GM12878 (cell line): Measurements from ENCODE around the gene XPO1. TPM values are rescaled to one million over a fixed set of nuclear protein-coding genes. Genes with fewer than 3 reads are reported as not detected.
"Not testable (repeated sequence)": the region's sequence is repeated elsewhere in the genome, so short reads cannot be mapped to it uniquely, and the experiment has no call there.

Source experiments
- ATAC-seq: fragments of 200-7000 bp; cut with Tn5 transposase; 3 replicates; pipeline ENCODE4 v1.9.1; 2020; ENCODE audit warnings: mild to moderate bottlenecking, moderate library complexity
- BruUV-seq: library from RNA; stranded (reverse); fragments of 400-500 nt; replicated peaks from 2 replicates; lab custom pipeline; 2021; lab: Mats Ljungman, UMichigan
- CTCF ChIA-PET: fragments of 300-600 bp; sonication (Branson Sonifier 250); formaldehyde crosslinking; extraction: SDS; loops from one replicate; lab custom pipeline; 2021; ENCODE audit warnings: inconsistent platforms; lab: Yijun Ruan, JAX
- POLR2A ChIA-PET: fragments of 350-600 bp; formaldehyde crosslinking; extraction: SDS; loops from one replicate; lab custom pipeline; 2021; ENCODE audit warnings: inconsistent platforms; lab: Charles Lee
- RAD21 ChIA-PET: fragments of 300-600 bp; sonication (Branson Sonifier 250); formaldehyde crosslinking; loops from one replicate; lab custom pipeline; 2023; ENCODE audit warnings: antibody characterized with exemption; ENCODE audit not compliant: unreplicated experiment; lab: Charles Lee
- SMC1A ChIA-PET: fragments of 300-600 bp; sonication (Branson Sonifier 250); formaldehyde crosslinking; loops from one replicate; lab custom pipeline; 2023; ENCODE audit not compliant: unreplicated experiment, uncharacterized antibody; lab: Charles Lee
- DNase-seq: peaks from one replicate; pipeline ENCODE4 v3.0.0-alpha.2; 2011; ENCODE audit warnings: low read depth, low spot score
- FAIRE-seq: peaks from 3 replicates; lab custom pipeline; 2011; peaks lifted over from hg19 to GRCh38; lab: Jason Lieb, UNC
- H2AFZ ChIP-seq: 2 replicates; pipeline ENCODE4 v1.6.0; 2011; ENCODE audit warnings: low read depth, low read length, control low read depth; ENCODE audit not compliant: control insufficient read depth
- H3K27ac ChIP-seq: 2 replicates; pipeline ENCODE4 v1.5.1; 2011; ENCODE audit warnings: control low read depth; ENCODE audit not compliant: control insufficient read depth, insufficient read depth
- H3K27me3 ChIP-seq, 2 experiments: replicated peaks in 1 of 2; 2 replicates each; pipeline versions ENCODE4 v1.6.0 to v1.6.1; 2011; ENCODE audit warnings: low read length in 1 of 2; ENCODE audit not compliant: control insufficient read depth in 2 of 2, insufficient read depth in 2 of 2
- H3K36me3 ChIP-seq, 2 experiments: 2 replicates each; pipeline ENCODE4 v1.5.1; 2011; ENCODE audit warnings: low read length in 1 of 2; ENCODE audit not compliant: control insufficient read depth in 2 of 2, insufficient read depth in 2 of 2
- H3K4me1 ChIP-seq: 2 replicates; pipeline ENCODE4 v1.6.1; 2011; ENCODE audit warnings: mild to moderate bottlenecking, low read length, moderate library complexity, mixed read lengths; ENCODE audit not compliant: control insufficient read depth, insufficient read depth
- H3K4me2 ChIP-seq: 2 replicates; pipeline ENCODE4 v1.6.0; 2011; ENCODE audit warnings: control low read depth; ENCODE audit not compliant: control insufficient read depth, insufficient read depth
- H3K4me3 ChIP-seq: fragments of 200-600 bp; sonication (generic); 2 replicates; pipeline ENCODE4 v1.5.1; 2016
- H3K79me2 ChIP-seq: 2 replicates; pipeline ENCODE4 v1.6.0; 2011; ENCODE audit warnings: low read length; ENCODE audit not compliant: control insufficient read depth, insufficient read depth
- H3K9ac ChIP-seq: 2 replicates; pipeline ENCODE4 v1.8.0; 2011; ENCODE audit warnings: low read length, control low read depth, mixed read lengths; ENCODE audit not compliant: control insufficient read depth, insufficient read depth
- H3K9me3 ChIP-seq: replicated peaks from 3 replicates; pipeline ENCODE4 v1.5.1; 2011; ENCODE audit warnings: mild to moderate bottlenecking, low read length; ENCODE audit not compliant: control insufficient read depth, insufficient read depth
- H4K20me1 ChIP-seq: 2 replicates; pipeline ENCODE4 v1.6.0; 2011; ENCODE audit not compliant: control insufficient read depth, insufficient read depth
- BCL11A ChIP-seq: IDR thresholded peaks from 2 replicates; pipeline ENCODE4 v1.6.1; 2011; ENCODE audit warnings: low read depth, low read length
- BCLAF1 ChIP-seq: fragments of 450-650 bp; IDR thresholded peaks from 2 replicates; pipeline ENCODE4 v1.6.1; 2017; ENCODE audit warnings: antibody characterized with exemption, mild to moderate bottlenecking, moderate library complexity
- RAD51 ChIP-seq: fragments of 450-650 bp; IDR thresholded peaks from 2 replicates; pipeline ENCODE4 v1.6.1; 2016; ENCODE audit warnings: moderate library complexity, mild to moderate bottlenecking, inconsistent platforms
- RCOR1 ChIP-seq: conservative IDR thresholded peaks from 2 replicates; pipeline ENCODE4 v1.6.1; 2012; ENCODE audit warnings: low read depth, low read length, improper control_type of control experiment
- TCF7 ChIP-seq: IDR thresholded peaks from 2 replicates; pipeline ENCODE4 v1.6.1; 2014; ENCODE audit warnings: antibody characterized with exemption, borderline replicate concordance
- WGBS: methylation state at CpG from one replicate; pipeline ENCODE4 v1.1.6; 2016; ENCODE audit warnings: low lambda C conversion rate; ENCODE audit not compliant: insufficient replicate concordance, insufficient coverage; ENCODE audit errors: missing lambda C conversion rate; 5-methylcytosine and 5-hydroxymethylcytosine counted together
- in situ Hi-C: fragments of 300-500 bp; cut with MboI; formaldehyde crosslinking; loops from 9 replicates; pipeline ENCODE4 v1.14.3; 2018; ENCODE audit warnings: mixed read lengths
- intact Hi-C: fragments of 100-400 bp; cut with micrococcal nuclease; formaldehyde crosslinking; loops from one replicate; pipeline ENCODE4 v1.14.2; 2022; ENCODE audit not compliant: unreplicated experiment
- polyA plus RNA-seq, 11 experiments: library from polyadenylated mRNA; depleted of rRNA in 4 of 11; unstranded in 6 of 11; stranded (reverse) in 5 of 11; fragments of >200 nt; fragmentation: Nextera tagmentation in 4 of 11; fragmentation: Illumina TruSeq in 1 of 11; extraction: Ambion mirVana in 4 of 11; extraction: Trizol in 1 of 11; gene quantifications; 1 replicate in 1 of 11; 2 replicates in 10 of 11; pipeline versions ENCODE4 v1.2.1 to v1.2.3, GENCODE V29; 2011 to 2016; ENCODE audit warnings: inconsistent platforms in 2 of 11, missing spikeins in 2 of 11, low read depth in 1 of 11
- total RNA-seq, 4 experiments: library from RNA; depleted of rRNA in 3 of 4; stranded (reverse); fragments of >200 nt in 3 of 4; fragmentation: Illumina TruSeq in 1 of 4; extraction: Trizol in 1 of 4; gene quantifications; 2 replicates each; pipeline versions ENCODE4 v1.2.1 to v1.2.3, GENCODE V29; 2013 to 2021

The XPO1 gene
- total and polyA plus RNA-seq, 10 of the 15 experiments (the other 5 are each of a cell fraction or from before 2014, with no cell fraction given): 57.3 to 216 (median 153) TPM

- TF ChIP-seq BCLAF1 (no peak), TCF7 (no peak), RAD51 (no peak), RCOR1 (no peak), BCL11A (no peak)
Observed at GRCh38 chr2:61448229-61448628, 89.9 kb downstream of the XPO1 start (continued).

GRCh38 chr2:61446971-61447370, 91.2 kb downstream of the XPO1 start:
- H3K9ac ChIP-seq, H3K9me3 ChIP-seq, FAIRE-seq, H4K20me1 ChIP-seq, H3K4me3 ChIP-seq, H3K27me3 ChIP-seq, H3K36me3 ChIP-seq, in situ Hi-C loops, H2AFZ ChIP-seq, BruUV-seq, intact Hi-C loops, DNase-seq, H3K4me2 ChIP-seq, ATAC-seq: not testable (repeated sequence)
- 16% methylated on average over 6 of the region's 7 CpGs for WGBS
- RAD21 ChIA-PET: interaction anchor here (0.7 to 1.6 kb wide), 8 partner anchors 8 to 224 kb away, joined by 3 to 9 read pairs (median 3); no protein-coding TSS in a partner anchor
- CTCF ChIA-PET: interaction anchor here (1.1 to 1.6 kb wide), 2 partner anchors 11 to 17 kb away, joined by 4 to 6 read pairs; no protein-coding TSS in a partner anchor
- peak overlapping the region; percentile 24; the same call in 1 of the 2 replicates for H3K27ac ChIP-seq
- H3K79me2 ChIP-seq: peaks cover 87% of the 10 kb centered on the region
- peaks cover 28% of the 10 kb centered on the region for H3K4me1 ChIP-seq
- POLR2A ChIA-PET: interaction anchor here (0.7 to 2.6 kb wide), 7 partner anchors 11 to 103 kb away, joined by 3 to 13 read pairs (median 4); no protein-coding TSS in a partner anchor
- SMC1A ChIA-PET: interaction anchor here (0.6 to 2.7 kb wide), 9 partner anchors 9 to 196 kb away, joined by 3 to 16 read pairs (median 3); no protein-coding TSS in a partner anchor
